Measurements from ENCODE around the gene TMEM151B. TPM values are rescaled to one million over a fixed set of nuclear protein-coding genes. Genes with fewer than 3 reads are reported as not detected.
"Not testable (repeated sequence)": the region's sequence is repeated elsewhere in the genome, so short reads cannot be mapped to it uniquely, and the experiment has no call there.

Gene TMEM151B
- total RNA-seq, 1 experiment from 2014 or later = 0.04 TPM

DNA sequence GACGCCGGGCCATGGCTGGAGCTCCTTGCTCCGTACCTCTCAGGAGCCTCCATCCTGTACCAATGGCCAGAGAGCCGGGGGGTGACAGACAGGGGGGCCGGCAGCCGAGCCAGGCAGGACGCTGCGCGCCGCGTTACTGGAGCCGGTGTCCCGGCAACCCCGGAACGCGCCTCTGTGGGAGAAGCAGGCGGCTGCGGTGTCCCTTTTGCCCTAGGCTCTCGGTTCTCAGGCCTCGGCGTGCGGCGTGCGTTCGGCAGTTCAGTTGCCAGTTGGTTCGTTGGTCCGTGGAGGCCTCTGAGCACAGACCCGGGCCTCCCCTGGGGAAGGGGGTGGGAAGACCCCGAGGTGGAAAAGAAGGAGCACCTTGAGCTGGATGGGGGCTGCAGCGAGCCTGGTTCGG, 72.2 kb downstream of the TMEM151B start, which contains the start of gene SPATS1:
Gene SPATS1 (plus strand): TSS at position 162 of the 400 bp plus-strand sequence. CDS start 446 bp downstream, outside the sequence.
- Histone ChIP-seq H3K9me2 (replicated peaks; ENCODE audit: insufficient read depth, low read length) (no peaks in the 10 kb centered on the region), H3K27me3 (ENCODE audit: low read length) (no peaks in the 10 kb centered on the region), H3K27ac (ENCODE audit: low read length) (no peak within 1 kb of the TSS), H3K9me3 (ENCODE audit: low read length) (no peaks in the 10 kb centered on the region), H3K4me3 (ENCODE audit: low read length) (no peak within 1 kb of the TSS), H3K4me2 (ENCODE audit: low read depth, low read length, poor library complexity, severe bottlenecking) (peak within 1 kb of the TSS; percentile 38), H3K4me1 (ENCODE audit: low read length) (peaks cover 26% of the 10 kb centered on the region), H4K20me1 (ENCODE audit: insufficient read depth, low read depth, low read length) (no peaks in the 10 kb centered on the region), H2AFZ (ENCODE audit: low read length) (peak within 1 kb of the TSS; percentile 90), H3K36me3 (ENCODE audit: insufficient read depth, low read length) (no peaks in the 10 kb centered on the region), H3K79me2 (ENCODE audit: low read length) (no peaks in the 10 kb centered on the region), H3K9ac (ENCODE audit: low read length) (no peak within 1 kb of the TSS)
- no peak for DNase-seq

DNA sequence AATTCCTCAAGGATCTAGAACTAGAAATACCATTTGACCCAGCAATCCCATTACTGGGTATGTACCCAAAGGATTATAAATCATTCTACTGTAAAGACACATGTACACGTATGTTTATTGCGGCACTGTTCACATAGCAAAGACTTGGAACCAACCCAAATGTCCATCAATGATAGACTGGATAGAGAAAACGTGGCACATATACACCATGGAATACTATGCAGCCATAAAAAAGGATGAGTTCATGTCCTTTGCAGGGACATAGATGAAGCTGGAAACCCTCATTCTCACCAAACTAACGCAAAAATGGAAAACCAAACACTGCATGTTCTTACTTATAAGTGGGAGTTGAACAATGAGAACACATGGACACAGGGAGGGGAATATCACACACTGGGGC, 76.6 kb downstream of the TMEM151B start:
- H3K9me3 ChIP-seq (ENCODE audit: low read length); H3K36me3 ChIP-seq (ENCODE audit: insufficient read depth, low read length); H3K9ac ChIP-seq (ENCODE audit: low read length); H3K27me3 ChIP-seq (ENCODE audit: low read length); H3K4me2 ChIP-seq (ENCODE audit: low read depth, low read length, poor library complexity, severe bottlenecking); H3K79me2 ChIP-seq (ENCODE audit: low read length); H3K27ac ChIP-seq (ENCODE audit: low read length); H4K20me1 ChIP-seq (ENCODE audit: insufficient read depth, low read depth, low read length); H3K4me3 ChIP-seq (ENCODE audit: low read length); H2AFZ ChIP-seq (ENCODE audit: low read length); DNase-seq; H3K9me2 ChIP-seq (replicated peaks; ENCODE audit: insufficient read depth, low read length): not testable (repeated sequence)
- H3K4me1 ChIP-seq (ENCODE audit: low read length) = peaks cover 12% of the 10 kb centered on the region

DNA sequence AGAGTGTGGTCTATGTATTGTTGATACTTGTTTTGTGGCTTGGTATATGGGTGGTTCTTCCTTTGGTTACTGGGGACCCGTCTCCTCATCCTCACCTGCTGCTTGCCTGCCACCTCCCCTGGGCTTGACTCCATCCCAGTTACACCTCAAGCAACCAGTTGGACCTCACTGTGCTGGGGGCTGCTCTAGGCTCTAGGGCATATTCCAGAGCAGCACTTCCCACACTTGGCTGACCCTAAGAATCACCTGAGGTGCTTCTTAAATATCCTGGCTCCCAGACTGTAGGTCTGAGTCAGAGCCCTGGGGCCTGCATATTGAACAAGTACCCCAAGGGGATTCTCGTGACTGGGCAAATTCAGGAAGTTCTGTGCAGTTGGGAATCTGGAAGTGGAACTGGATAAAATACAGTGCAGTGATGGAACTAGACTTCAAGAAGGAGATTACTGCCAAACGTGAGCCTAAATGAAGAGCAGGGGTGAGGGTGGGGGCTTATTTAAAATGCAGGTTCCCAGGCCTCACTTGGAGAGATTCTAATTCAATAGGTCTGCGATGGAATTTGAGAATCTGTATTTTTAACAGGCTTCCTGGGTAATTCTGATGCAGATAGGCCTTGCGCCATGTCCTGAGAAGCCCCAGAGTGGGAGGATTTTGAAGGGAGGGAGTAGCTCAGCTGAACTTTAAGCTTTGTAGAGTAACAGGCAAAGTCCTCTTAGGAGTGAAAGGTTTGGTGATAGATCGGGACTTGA, 79.8 kb downstream of the TMEM151B start:
- Histone ChIP-seq H3K9ac (ENCODE audit: low read length) (no peak overlapping the region), H3K4me3 (ENCODE audit: low read length) (no peak overlapping the region), H4K20me1 (ENCODE audit: insufficient read depth, low read depth, low read length) (no peaks in the 10 kb centered on the region), H3K9me2 (replicated peaks; ENCODE audit: insufficient read depth, low read length) (no peaks in the 10 kb centered on the region), H3K9me3 (ENCODE audit: low read length) (no peaks in the 10 kb centered on the region), H2AFZ (ENCODE audit: low read length) (no peak overlapping the region), H3K36me3 (ENCODE audit: insufficient read depth, low read length) (no peaks in the 10 kb centered on the region), H3K4me2 (ENCODE audit: low read depth, low read length, poor library complexity, severe bottlenecking) (no peak overlapping the region), H3K27ac (ENCODE audit: low read length) (no peak overlapping the region), H3K4me1 (ENCODE audit: low read length) (no peaks in the 10 kb centered on the region), H3K27me3 (ENCODE audit: low read length) (no peaks in the 10 kb centered on the region), H3K79me2 (ENCODE audit: low read length) (no peaks in the 10 kb centered on the region)
- no peak for DNase-seq

DNA sequence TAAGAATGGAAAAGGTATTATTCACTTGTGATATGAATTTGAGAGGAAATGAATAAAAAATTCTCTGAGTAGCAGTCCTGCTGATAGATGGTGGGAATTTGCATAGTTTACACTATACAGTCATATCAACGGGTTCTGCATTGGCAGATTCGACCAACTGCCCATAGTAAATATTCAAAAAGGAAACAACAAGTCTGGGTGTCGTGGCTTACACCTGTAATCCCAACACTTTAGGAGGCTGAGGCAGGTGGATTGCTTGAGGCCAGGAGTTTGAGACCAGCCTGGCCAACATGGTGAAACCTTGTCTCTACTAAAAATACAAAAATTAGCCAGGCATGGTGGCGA, 80.4 kb downstream of the TMEM151B start:
- H4K20me1 ChIP-seq (ENCODE audit: insufficient read depth, low read depth, low read length); DNase-seq; H3K9me2 ChIP-seq (replicated peaks; ENCODE audit: insufficient read depth, low read length); H3K36me3 ChIP-seq (ENCODE audit: insufficient read depth, low read length); H3K4me3 ChIP-seq (ENCODE audit: low read length); H3K27ac ChIP-seq (ENCODE audit: low read length); H3K9me3 ChIP-seq (ENCODE audit: low read length); H3K79me2 ChIP-seq (ENCODE audit: low read length); H2AFZ ChIP-seq (ENCODE audit: low read length); H3K27me3 ChIP-seq (ENCODE audit: low read length); H3K4me1 ChIP-seq (ENCODE audit: low read length); H3K9ac ChIP-seq (ENCODE audit: low read length); H3K4me2 ChIP-seq (ENCODE audit: low read depth, low read length, poor library complexity, severe bottlenecking): not testable (repeated sequence)

DNA sequence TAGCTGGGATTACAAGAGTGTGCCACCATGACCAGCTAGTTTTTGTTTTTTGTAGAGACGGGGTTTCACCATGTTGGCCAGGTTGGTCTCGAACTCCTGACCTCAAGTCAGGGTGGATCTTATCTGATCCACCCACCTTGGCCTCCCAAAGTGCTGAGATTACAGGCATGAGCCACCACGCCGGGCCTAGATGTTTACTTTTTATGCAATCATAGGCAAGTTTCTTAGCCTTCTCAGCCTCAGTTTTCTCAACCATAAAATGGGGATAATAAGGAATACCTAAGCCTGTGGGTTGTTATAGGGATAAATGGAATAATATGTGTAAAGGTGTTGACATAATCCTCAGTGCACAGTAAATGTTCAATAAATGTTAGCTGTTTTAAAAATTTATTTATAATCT, 82.0 kb downstream of the TMEM151B start:
- H3K9me3 ChIP-seq (ENCODE audit: low read length) = no peaks in the 10 kb centered on the region
- H3K36me3 ChIP-seq (ENCODE audit: insufficient read depth, low read length) = no peaks in the 10 kb centered on the region
- H3K27ac ChIP-seq (ENCODE audit: low read length) = no peak overlapping the region
- 0 out of 2 replicates have a peak, but pooled peaks cover 3% of the 10 kb centered on the region for H3K27me3 ChIP-seq (ENCODE audit: low read length)
- H3K4me3 ChIP-seq (ENCODE audit: low read length) = no peak overlapping the region
- no peak overlapping the region for H2AFZ ChIP-seq (ENCODE audit: low read length)
- H3K4me1 ChIP-seq (ENCODE audit: low read length) = no peaks in the 10 kb centered on the region
- H4K20me1 ChIP-seq (ENCODE audit: insufficient read depth, low read depth, low read length) = no peaks in the 10 kb centered on the region
- H3K9me2 ChIP-seq (replicated peaks; ENCODE audit: insufficient read depth, low read length) = no peaks in the 10 kb centered on the region
- no peak for DNase-seq
- no peak overlapping the region for H3K4me2 ChIP-seq (ENCODE audit: low read depth, low read length, poor library complexity, severe bottlenecking)
- no peak overlapping the region for H3K9ac ChIP-seq (ENCODE audit: low read length)
- no peaks in the 10 kb centered on the region for H3K79me2 ChIP-seq (ENCODE audit: low read length)

DNA sequence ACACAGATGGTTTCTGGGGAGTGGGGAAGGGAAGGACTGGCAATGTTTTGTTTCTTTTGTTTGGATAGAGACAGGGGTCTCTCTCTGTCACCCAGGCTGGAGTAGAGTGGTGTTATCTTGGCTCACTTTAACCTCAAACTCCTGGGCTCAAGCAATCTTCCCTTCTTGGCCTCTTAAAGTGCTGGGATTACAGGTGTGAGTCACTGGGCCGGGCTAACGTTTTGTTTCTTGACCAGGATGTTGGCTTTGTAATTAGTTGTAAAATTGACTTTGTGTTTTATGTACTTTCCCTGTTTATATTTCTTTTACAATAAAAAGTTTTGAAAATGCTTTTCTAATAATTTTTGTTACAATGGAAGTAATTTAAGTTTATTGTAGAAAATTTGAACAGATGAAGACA, 83.1 kb downstream of the TMEM151B start:
- H3K9me3 ChIP-seq (ENCODE audit: low read length) = no peaks in the 10 kb centered on the region
- no peak overlapping the region for H3K4me2 ChIP-seq (ENCODE audit: low read depth, low read length, poor library complexity, severe bottlenecking)
- H3K27me3 ChIP-seq (ENCODE audit: low read length) = 0 out of 2 replicates have a peak, but pooled peaks cover 3% of the 10 kb centered on the region
- no peaks in the 10 kb centered on the region for H3K36me3 ChIP-seq (ENCODE audit: insufficient read depth, low read length)
- DNase-seq = no peak
- H4K20me1 ChIP-seq (ENCODE audit: insufficient read depth, low read depth, low read length) = no peaks in the 10 kb centered on the region
- H3K4me3 ChIP-seq (ENCODE audit: low read length) = no peak overlapping the region
- H3K27ac ChIP-seq (ENCODE audit: low read length) = no peak overlapping the region
- H3K4me1 ChIP-seq (ENCODE audit: low read length) = no peaks in the 10 kb centered on the region
- H3K9me2 ChIP-seq (replicated peaks; ENCODE audit: insufficient read depth, low read length) = no peaks in the 10 kb centered on the region
- H3K9ac ChIP-seq (ENCODE audit: low read length) = no peak overlapping the region
- H3K79me2 ChIP-seq (ENCODE audit: low read length) = no peaks in the 10 kb centered on the region
- H2AFZ ChIP-seq (ENCODE audit: low read length) = no peak overlapping the region

DNA sequence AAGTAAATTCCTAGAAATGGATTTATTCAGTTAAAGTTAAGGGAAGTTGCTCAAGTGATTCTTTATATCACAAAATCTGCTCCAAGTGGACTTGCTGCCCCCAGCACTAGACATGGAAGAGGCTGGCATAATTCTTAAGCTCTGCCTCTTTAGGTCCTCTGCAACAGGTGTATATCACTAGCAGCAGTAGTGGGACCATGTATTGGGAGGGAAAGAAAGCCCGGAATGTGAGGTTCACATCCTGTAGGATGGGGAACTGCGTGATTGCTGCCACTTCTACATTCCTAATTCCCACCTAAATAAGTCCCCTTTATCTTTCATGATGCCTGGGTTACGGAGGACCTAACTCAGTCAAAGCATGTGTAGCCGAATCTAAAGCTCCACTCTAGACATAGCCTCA, 85.4 kb downstream of the TMEM151B start:
- H3K27me3 ChIP-seq (ENCODE audit: low read length) = 0 out of 2 replicates have a peak, but pooled peaks cover 3% of the 10 kb centered on the region
- H3K27ac ChIP-seq (ENCODE audit: low read length) = no peak overlapping the region
- no peaks in the 10 kb centered on the region for H3K9me2 ChIP-seq (replicated peaks; ENCODE audit: insufficient read depth, low read length)
- no peaks in the 10 kb centered on the region for H3K79me2 ChIP-seq (ENCODE audit: low read length)
- H3K4me2 ChIP-seq (ENCODE audit: low read depth, low read length, poor library complexity, severe bottlenecking) = no peak overlapping the region
- no peak for DNase-seq
- H3K9me3 ChIP-seq (ENCODE audit: low read length) = no peaks in the 10 kb centered on the region
- no peak overlapping the region for H3K4me3 ChIP-seq (ENCODE audit: low read length)
- no peak overlapping the region for H2AFZ ChIP-seq (ENCODE audit: low read length)
- H3K9ac ChIP-seq (ENCODE audit: low read length) = no peak overlapping the region
- no peaks in the 10 kb centered on the region for H3K36me3 ChIP-seq (ENCODE audit: insufficient read depth, low read length)
- no peaks in the 10 kb centered on the region for H4K20me1 ChIP-seq (ENCODE audit: insufficient read depth, low read depth, low read length)
- no peaks in the 10 kb centered on the region for H3K4me1 ChIP-seq (ENCODE audit: low read length)

DNA sequence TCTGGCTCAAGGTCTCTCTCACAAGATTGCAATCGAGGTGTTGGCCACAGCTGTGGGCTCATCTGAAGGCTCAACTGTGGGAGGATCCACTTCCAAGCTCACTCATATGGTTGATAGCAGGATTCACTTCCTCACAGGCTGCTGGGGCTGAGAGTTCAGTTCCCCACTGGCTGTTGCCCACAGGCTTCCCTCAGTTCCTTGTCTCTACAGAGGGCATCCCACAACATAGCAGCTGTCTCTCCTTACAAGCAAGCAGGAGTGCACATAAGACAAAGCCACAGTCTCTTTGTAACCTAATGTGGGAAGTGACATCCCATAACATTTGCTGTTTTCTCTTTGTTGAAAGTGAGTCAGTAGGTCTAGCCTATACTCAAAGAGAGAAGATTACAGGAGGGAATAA, 86.2 kb downstream of the TMEM151B start:
- H2AFZ ChIP-seq (ENCODE audit: low read length) = no peak overlapping the region
- DNase-seq = no peak
- H3K9ac ChIP-seq (ENCODE audit: low read length) = no peak overlapping the region
- no peak overlapping the region for H3K27ac ChIP-seq (ENCODE audit: low read length)
- H3K4me2 ChIP-seq (ENCODE audit: low read depth, low read length, poor library complexity, severe bottlenecking) = no peak overlapping the region
- no peaks in the 10 kb centered on the region for H3K36me3 ChIP-seq (ENCODE audit: insufficient read depth, low read length)
- H3K9me3 ChIP-seq (ENCODE audit: low read length) = no peaks in the 10 kb centered on the region
- no peak overlapping the region for H3K4me3 ChIP-seq (ENCODE audit: low read length)
- H3K4me1 ChIP-seq (ENCODE audit: low read length) = no peaks in the 10 kb centered on the region
- no peaks in the 10 kb centered on the region for H3K9me2 ChIP-seq (replicated peaks; ENCODE audit: insufficient read depth, low read length)
- H3K79me2 ChIP-seq (ENCODE audit: low read length) = no peaks in the 10 kb centered on the region
- H3K27me3 ChIP-seq (ENCODE audit: low read length) = 0 out of 2 replicates have a peak, but pooled peaks cover 3% of the 10 kb centered on the region
- H4K20me1 ChIP-seq (ENCODE audit: insufficient read depth, low read depth, low read length) = no peaks in the 10 kb centered on the region
